Right kidney (tissue), 9 donors: Measurements from ENCODE around the gene GPX4.
A peak's percentile ranks its signal among the peaks of the same experiment; 100 is the strongest.

Experiments used
- DNase-seq: peaks from one replicate; pipeline ENCODE4 v3.0.0-alpha.2; 2016
- long read RNA-seq, 8 donors: transcript quantifications; one replicate each; lab custom pipeline, GENCODE V29; 2026

The GPX4 gene, protein sequence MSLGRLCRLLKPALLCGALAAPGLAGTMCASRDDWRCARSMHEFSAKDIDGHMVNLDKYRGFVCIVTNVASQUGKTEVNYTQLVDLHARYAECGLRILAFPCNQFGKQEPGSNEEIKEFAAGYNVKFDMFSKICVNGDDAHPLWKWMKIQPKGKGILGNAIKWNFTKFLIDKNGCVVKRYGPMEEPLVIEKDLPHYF
- long read RNA-seq, donor 1, transcript GPX4-204 (6 exons, 536 nt): minor isoform, 11 of 306 reads
- long read RNA-seq, donor 1, transcript GPX4-201 (7 exons, 919 nt): major isoform, 154 of 306 reads
- long read RNA-seq, donor 1, partial matches to known transcripts: 41 of 306 reads
- long read RNA-seq, donor 1, other reads (novel, unspliced or antisense): 96 of 306 reads
- long read RNA-seq, donor 2, transcript GPX4-201 (7 exons, 919 nt): major isoform, 112 of 205 reads
- long read RNA-seq, donor 2, transcript GPX4-204 (6 exons, 536 nt): minor isoform, 7 of 205 reads
- long read RNA-seq, donor 2, partial matches to known transcripts: 14 of 205 reads
- long read RNA-seq, donor 2, other reads (novel, unspliced or antisense): 68 of 205 reads
- long read RNA-seq, donor 3, transcript GPX4-201 (7 exons, 919 nt): major isoform, 61 of 110 reads
- long read RNA-seq, donor 3, partial matches to known transcripts: 5 of 110 reads
- long read RNA-seq, donor 3, other reads (novel, unspliced or antisense): 42 of 110 reads
- long read RNA-seq, donor 4, transcript GPX4-204 (6 exons, 536 nt): minor isoform, 8 of 205 reads
- long read RNA-seq, donor 4, transcript GPX4-201 (7 exons, 919 nt): major isoform, 94 of 205 reads
- long read RNA-seq, donor 4, partial matches to known transcripts: 25 of 205 reads
- long read RNA-seq, donor 4, other reads (novel, unspliced or antisense): 73 of 205 reads
- long read RNA-seq, donor 5, transcript GPX4-201 (7 exons, 919 nt): major isoform, 169 of 300 reads
- long read RNA-seq, donor 5, transcript GPX4-204 (6 exons, 536 nt): minor isoform, 5 of 300 reads
- long read RNA-seq, donor 5, partial matches to known transcripts: 23 of 300 reads
- long read RNA-seq, donor 5, other reads (novel, unspliced or antisense): 97 of 300 reads
- long read RNA-seq, donor 6, transcript GPX4-207 (6 exons, 812 nt): minor isoform, 5 of 289 reads
- long read RNA-seq, donor 6, transcript GPX4-201 (7 exons, 919 nt): major isoform, 155 of 289 reads
- long read RNA-seq, donor 6, transcript GPX4-204 (6 exons, 536 nt): minor isoform, 6 of 289 reads
- long read RNA-seq, donor 6, partial matches to known transcripts: 47 of 289 reads
- long read RNA-seq, donor 6, other reads (novel, unspliced or antisense): 75 of 289 reads
- long read RNA-seq, donor 7: 0 reads
- long read RNA-seq, donor 8, transcript GPX4-201 (7 exons, 919 nt): major isoform, 123 of 185 reads
- long read RNA-seq, donor 8, partial matches to known transcripts: 0 of 185 reads
- long read RNA-seq, donor 8, other reads (novel, unspliced or antisense): 55 of 185 reads

DNA sequence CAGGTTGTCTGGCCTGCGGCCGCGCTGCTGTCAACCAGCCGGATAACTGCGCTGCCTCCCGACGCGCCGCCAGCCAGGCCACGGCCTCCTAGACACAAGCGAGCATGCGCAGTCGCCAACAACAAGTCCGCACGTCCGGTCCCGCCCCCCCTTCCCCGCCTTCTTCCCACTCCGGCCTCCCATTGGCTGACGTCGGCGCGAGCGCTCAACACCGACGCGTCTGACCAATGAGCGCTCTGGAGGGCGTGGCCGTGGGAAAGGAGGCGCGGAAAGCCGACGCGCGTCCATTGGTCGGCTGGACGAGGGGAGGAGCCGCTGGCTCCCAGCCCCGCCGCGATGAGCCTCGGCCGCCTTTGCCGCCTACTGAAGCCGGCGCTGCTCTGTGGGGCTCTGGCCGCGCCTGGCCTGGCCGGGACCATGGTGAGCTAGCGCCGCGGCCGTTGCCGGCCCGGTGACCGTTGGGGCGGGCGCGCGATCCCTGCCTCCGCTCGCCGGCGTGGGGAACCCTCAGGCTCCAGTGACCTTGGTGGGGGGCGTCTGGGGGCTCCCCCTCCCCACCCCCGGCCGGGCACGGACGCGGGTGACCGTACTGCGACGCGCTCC lies at the start of gene GPX4:
Gene GPX4, plus strand, starts transcription at position 287 of the 603 bp plus-strand sequence. Its CDS starts 50 bp downstream, at position 337.
- peak; percentile 96 for DNase-seq

DNA sequence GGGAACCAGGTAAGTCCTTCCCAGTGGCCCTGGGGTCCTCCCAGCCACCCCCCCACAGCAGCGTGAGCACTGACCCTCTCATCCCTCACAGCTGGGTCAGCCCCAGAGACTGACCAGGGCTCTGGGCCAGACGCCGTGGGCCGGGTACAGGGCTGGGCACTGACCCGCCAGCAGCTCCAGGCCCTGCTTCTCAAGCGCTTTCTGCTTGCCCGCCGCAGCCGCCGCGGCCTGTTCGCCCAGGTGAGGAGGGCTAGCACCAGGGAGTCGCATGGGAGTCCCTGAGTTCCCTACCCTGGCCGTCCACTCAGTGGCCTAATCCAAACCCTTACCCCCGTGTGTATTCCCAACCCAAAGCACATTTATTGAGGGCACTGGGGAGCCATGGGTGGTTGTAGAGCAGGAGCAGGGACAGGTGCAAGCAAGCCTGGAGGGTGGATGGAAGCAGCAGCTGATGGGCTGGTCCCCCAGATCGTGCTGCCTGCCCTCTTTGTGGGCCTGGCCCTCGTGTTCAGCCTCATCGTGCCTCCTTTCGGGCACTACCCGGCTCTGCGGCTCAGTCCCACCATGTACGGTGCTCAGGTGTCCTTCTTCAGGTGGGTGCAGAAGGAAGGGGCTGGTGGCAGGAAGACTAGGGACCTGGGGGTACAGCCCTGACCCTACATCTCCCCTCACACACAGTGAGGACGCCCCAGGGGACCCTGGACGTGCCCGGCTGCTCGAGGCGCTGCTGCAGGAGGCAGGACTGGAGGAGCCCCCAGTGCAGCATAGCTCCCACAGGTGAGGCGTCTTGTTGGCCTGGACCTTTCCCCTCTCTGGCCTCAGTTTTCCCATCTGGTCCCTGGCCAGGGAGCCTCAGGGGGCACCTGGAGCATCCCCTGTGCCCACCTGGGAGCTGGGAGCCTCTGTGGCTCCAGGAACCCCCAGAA lies 49.4 kb upstream of the GPX4 start:
- DNase-seq: no peak

DNA sequence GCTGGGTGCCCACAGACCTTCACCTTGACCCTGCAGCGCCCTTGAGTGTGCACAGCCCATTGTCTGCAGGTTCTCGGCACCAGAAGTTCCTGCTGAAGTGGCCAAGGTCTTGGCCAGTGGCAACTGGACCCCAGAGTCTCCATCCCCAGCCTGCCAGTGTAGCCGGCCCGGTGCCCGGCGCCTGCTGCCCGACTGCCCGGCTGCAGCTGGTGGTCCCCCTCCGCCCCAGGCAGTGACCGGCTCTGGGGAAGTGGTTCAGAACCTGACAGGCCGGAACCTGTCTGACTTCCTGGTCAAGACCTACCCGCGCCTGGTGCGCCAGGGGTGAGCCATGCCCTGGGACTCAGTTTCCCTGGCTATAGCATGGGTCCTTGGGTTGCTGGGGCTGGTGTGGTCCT lies 48.8 kb upstream of the GPX4 start:
- DNase-seq: no peak

DNA sequence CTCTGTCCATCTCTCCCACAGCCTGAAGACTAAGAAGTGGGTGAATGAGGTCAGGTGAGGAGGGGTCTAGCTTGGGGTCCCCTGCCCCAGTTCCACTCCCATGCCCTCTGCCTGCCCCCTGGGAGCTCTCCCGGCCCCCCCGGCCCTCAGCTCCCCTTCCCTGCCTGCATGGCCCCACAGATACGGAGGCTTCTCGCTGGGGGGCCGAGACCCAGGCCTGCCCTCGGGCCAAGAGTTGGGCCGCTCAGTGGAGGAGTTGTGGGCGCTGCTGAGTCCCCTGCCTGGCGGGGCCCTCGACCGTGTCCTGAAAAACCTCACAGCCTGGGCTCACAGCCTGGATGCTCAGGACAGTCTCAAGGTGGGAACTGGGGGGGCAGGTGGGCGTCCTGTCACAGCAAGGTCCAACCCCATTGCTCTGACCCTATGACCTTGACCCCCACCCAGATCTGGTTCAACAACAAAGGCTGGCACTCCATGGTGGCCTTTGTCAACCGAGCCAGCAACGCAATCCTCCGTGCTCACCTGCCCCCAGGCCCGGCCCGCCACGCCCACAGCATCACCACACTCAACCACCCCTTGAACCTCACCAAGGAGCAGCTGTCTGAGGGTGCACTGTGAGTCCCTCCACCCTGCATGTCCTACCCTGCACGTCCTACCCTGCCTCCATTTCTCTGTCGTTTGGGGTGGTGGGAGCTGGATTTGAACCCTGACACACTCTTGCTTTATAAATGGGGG lies 47.7 kb upstream of the GPX4 start:
- no peak for DNase-seq

DNA sequence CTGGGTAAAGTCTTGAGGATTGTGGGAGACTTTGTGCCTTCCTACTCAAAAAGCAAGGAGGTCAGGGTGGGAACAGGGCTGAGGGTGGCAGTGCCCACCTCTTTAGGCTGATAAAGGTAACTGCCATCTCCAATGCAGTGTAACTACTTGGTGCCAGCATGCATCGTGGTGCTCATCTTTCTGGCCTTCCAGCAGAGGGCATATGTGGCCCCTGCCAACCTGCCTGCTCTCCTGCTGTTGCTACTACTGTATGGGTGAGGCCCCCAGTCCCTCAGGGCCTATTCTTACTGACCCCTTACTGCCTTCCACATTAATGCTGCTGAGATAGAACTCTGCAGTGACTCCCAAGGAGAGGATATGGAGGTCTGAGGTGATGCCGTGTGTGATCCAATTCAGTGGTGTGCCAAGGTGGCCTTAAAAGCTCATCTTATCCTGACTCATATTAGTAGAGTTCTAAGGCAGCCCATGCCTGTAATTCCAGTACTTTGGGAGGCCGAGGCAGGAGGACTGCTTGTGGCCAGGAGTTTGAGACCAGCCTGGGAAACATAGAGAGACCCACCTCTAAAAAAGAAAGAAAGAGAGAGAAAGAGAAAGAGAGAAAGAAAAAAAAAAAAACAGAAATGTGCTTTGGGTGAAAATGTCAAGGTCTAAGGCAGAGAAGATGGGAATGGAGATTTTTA lies 46.5 kb upstream of the GPX4 start:
- peak; percentile 63 for DNase-seq

DNA sequence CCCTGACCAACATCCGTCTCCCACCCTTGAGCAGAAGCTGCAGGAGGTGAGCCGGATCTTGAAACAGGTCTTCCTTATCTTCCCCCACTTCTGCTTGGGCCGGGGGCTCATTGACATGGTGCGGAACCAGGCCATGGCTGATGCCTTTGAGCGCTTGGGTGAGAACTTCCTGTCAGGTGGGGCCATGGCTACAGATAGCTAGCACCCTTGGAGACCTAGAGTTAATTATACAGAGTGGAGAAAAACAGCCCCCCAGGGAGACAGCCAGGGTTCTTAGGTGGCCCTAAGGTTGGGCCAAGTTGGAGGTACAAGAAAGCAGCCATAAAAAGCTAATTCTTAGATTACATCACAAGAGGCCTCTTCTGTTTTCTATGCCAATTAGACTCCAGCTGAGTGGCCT lies 45.7 kb upstream of the GPX4 start:
- no peak for DNase-seq

DNA sequence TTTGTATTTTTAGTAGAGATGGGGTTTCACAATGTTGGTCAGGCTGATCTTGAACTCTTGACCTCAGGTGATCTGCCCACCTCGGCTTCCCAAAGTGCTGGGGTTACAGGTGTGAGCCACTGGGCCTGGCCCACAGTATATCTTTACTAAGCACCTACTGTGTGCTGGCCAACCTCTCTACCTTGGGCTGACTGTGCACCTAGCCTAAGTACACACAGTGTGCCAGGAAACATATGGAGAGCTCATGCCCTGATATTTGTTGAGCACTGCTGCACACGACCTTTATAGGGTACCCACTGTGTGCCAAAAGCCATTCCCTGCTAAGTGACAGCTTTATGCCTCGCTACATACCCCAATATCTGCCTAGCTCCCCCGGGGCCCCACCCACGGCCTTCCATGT lies 43.1 kb upstream of the GPX4 start:
- no peak for DNase-seq

DNA sequence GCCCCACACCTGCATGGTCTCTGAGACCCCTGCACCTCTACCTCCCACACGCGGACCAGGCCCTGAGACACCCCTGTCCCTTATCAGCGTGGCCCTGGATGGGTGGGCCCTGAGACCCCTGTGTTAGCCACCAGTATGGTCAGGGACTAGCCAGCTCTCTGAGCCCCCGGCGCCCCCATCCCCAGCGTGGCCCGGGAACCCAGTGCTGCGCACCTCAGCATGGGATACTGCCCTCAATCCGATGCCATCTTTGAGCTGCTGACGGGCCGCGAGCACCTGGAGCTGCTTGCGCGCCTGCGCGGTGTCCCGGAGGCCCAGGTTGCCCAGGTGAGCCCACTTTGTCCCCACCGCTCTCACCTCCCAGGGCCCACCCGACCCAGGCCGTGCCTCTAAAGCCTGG lies 41.8 kb upstream of the GPX4 start:
- no peak for DNase-seq

DNA sequence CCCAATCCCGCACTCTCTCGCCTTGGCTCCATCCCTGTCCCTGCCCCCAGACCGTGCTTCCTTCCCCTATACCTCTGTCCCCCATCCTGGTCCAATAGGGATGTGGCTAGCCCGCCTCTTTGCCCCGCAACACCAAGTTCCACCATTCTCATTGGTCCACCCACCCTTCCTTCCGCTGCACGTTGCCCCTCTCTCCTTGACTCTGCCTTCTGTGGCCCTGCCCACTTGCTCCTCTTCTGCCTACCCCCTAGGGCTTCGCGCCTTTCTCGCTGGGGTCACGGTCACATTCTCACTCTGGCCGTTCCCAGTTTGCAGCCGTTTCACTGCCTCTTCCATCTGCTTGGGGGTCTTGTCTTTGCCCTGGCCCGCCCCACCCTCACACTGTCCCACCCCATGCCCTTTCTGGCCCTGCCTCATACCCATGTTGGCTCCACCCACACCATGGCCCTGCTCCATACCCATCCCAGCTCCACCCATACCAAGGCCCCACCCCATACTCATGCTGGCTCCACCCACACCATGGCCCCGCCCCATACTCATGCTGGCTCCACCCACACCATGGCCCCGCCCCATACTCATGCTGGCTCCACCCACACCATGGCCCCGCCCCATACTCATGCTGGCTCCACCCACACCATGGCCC lies 41.3 kb upstream of the GPX4 start:
- no peak for DNase-seq

DNA sequence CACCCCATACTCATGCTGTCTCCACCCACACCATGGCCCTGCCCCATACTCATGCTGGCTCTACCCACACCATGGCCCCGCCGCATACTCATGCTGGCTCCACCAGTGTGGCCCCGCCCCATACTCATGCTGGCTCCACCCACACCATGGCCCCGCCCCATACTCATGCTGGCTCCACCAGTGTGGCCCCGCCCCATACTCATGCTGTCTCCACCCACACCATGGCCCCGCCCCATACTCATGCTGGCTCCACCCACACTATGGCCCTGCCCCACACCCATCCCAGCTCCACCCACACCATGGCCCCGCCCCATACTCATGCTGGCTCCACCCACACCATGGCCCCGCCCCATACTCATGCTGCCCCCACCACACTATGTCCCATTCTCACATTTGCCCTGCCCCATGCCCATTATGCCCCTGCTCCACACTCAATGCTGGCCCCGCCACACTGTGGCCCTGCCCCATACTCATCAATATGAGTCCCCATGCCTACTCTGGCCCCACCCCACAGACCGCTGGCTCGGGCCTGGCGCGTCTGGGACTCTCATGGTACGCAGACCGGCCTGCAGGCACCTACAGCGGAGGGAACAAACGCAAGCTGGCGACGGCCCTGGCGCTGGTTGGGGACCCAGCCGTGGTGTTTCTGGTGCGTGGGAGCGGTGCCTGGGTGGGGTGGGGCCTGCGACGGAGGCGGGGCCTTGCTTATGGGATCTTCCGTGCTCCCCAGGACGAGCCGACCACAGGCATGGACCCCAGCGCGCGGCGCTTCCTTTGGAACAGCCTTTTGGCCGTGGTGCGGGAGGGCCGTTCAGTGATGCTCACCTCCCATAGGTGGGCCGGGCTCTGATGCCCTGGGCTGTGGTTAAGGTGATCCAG lies 40.5 kb upstream of the GPX4 start:
- no peak for DNase-seq

DNA sequence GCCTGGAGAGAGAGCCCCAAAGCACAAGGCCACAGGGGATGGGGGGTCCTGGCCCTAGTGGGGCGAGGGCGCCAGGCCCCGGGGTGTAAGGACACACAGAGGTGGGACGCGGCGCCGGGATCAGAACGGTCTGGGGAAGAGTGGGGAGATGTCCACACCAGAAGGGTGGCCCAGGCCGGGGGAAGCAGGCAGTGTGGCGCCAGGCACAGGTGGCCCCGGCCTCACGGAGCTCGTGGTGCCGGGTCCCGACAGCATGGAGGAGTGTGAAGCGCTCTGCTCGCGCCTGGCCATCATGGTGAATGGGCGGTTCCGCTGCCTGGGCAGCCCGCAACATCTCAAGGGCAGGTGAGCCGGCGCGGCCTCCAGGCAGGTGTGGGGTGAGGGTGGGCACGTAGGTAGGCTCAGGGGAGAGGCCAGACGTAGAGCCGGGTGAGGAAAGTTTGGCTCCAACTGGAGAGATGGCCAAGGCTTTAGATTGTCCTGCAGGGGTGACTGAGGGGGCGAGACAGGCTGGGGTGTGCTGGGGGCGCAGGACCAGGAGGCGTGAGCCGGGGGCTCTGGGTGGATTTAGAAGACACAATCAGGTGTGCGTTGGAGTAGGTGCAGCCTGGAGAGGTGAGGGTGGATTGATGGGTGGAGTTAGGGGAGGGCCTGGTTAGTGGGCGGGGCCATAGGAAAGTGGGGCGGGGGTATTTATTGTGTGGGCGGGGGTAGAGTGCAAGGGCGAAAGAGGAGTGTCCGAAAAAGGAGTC lies 39.7 kb upstream of the GPX4 start:
- no peak for DNase-seq

DNA sequence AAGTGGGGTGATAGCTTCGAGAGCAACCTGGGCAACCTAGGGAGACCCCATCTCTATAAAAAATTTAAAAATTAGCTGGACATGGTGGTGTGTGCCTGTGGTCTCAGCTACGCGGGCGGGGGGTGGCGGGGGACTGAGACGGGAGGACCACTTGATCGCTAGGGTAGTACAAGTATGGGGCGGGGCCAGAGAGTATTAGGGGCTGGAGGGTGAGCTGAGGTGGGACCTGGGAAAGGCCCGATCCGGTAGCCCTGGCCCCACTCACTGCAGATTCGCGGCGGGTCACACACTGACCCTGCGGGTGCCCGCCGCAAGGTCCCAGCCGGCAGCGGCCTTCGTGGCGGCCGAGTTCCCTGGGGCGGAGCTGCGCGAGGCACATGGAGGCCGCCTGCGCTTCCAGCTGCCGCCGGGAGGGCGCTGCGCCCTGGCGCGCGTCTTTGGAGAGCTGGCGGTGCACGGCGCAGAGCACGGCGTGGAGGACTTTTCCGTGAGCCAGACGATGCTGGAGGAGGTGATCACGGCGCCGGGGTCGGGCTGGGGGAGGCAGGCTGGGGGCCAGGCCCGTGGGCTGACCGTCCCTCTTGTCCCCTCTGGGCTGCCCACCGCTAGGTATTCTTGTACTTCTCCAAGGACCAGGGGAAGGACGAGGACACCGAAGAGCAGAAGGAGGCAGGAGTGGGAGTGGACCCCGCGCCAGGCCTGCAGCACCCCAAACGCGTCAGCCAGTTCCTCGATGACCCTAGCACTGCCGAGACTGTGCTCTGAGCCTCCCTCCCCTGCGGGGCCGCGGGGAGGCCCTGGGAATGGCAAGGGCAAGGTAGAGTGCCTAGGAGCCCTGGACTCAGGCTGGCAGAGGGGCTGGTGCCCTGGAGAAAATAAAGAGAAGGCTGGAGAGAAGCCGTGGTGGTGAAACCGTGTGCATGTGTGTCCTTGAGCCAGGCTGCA lies 38.9 kb upstream of the GPX4 start:
- peak; percentile 80 for DNase-seq

DNA sequence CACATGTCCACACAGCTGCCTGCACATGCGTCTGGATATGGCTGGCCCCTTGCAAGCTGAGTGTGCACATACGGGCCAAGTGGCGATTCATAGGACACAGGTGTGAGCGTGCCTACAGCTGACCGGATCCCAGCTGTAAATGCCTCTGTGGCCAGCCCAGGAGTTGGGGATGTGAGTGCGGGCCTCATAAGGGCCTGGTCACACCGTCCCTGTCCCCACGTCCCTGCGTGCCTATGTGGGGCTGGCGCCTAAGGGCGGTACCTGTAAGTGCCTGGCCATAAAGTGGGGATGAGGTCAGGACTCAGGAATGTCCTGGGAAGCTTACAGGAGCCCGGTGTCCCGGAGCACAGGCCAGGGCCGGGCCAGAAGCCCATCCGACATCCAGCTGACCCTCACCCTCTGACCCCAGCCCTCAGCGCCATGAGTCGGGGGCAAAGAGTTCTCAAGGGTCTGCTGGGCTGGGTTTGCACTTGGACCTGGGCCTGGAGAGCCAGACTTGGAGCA lies 38.1 kb upstream of the GPX4 start:
- DNase-seq: no peak

DNA sequence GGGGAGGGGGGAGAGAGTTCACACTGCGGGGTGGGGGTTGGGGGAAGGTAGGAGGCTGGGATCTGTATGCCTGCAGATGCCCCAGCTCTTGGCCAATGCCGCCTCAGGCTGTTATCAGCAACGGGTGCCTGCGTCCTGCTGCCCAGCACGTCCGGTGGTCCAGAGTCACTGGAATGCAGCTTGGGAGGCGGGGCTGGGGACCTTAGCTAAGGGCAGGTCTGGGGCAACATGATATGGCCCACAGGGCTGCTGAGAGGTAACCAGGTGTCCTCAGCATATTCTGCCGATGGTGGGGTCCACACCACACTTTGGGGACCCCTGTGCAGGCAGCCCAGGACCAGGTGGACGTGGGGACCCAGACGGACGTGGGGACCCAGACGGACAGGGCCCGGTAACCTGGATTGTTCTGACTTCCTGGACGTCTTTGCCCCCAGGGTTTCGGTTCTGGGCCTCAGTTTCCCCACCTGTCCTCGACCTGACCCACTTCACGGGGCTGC lies 37.5 kb upstream of the GPX4 start:
- no peak for DNase-seq

DNA sequence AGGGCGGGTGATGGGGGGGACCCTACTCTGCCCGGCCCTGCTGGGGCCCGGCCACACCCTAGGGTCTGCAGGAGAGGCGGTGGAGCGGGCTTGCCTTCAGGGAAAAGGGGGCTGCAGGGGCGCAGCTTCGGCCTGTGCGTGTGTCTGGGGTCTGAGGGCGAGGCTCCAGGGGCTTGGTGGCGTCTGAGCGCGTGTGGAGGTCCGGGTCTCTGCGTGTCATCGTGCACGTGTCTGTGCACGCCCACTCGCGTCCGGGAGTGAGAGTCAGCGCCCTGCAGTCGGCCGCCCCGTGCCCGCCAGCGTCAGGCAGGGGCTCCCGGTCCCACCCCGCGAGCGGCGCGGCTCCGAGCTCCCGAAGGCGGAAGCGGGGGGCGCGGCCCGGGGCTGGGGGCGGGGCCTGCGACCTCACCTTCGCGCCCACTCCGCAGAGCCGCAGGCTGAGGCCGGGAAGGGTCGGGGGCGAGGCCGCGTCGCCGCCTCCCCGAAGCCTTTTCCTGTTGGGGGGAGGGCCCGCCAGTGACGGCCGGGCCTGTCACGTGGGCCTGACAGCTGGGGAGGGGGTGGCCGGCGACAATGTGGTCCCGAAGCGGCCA lies 37.0 kb upstream of the GPX4 start, which contains the start of gene ARHGAP45:
Gene ARHGAP45, plus strand, starts transcription at position 420 of the 593 bp plus-strand sequence. CDS start 239 bp downstream, outside the sequence.
- DNase-seq: no peak
